IMR-90 (cell line): ENCODE data around the gene NFATC1. TPM values are rescaled to one million over a fixed set of nuclear protein-coding genes. Genes with fewer than 3 reads are reported as not detected.

Experiments used
- ATAC-seq: fragments of 200-7000 bp; cut with Tn5 transposase; 2 replicates; pipeline ENCODE4 v1.9.1; 2020; ENCODE audit warnings: low read depth, mild to moderate bottlenecking, moderate library complexity
- BruUV-seq: library from RNA; stranded (reverse); fragments of 400-500 nt; replicated peaks from 2 replicates; lab custom pipeline; 2021; lab: Mats Ljungman, UMichigan
- CTCF ChIA-PET: fragments of 300-600 bp; formaldehyde crosslinking; extraction: SDS; loops from one replicate; lab custom pipeline; 2021; ENCODE audit warnings: antibody characterized with exemption; lab: Yijun Ruan, JAX
- POLR2A ChIA-PET: fragments of 300-600 bp; sonication (Branson Sonifier 250); formaldehyde crosslinking; loops from one replicate; lab custom pipeline; 2022; ENCODE audit warnings: antibody characterized with exemption; ENCODE audit not compliant: unreplicated experiment; lab: Charles Lee
- DNase-seq: peaks from one replicate; pipeline ENCODE4 v3.0.0; 2013
- H2AFZ ChIP-seq: replicated peaks from 2 replicates; pipeline ENCODE3; 2013; ENCODE audit warnings: low read length, mild to moderate bottlenecking; ENCODE audit not compliant: poor library complexity
- H2AK5ac ChIP-seq: 2 replicates; pipeline ENCODE4 v1.6.1; 2013; ENCODE audit warnings: low read depth, low read length, inconsistent platforms
- H2AK9ac ChIP-seq: replicated peaks from 2 replicates; pipeline ENCODE3; 2013; ENCODE audit warnings: mild to moderate bottlenecking, low read depth, low read length, moderate library complexity; ENCODE audit not compliant: poor library complexity
- H2BK120ac ChIP-seq: 2 replicates; pipeline ENCODE4 v1.6.1; 2013; ENCODE audit warnings: low read depth, low read length, inconsistent platforms
- H2BK15ac ChIP-seq: 3 replicates; pipeline ENCODE4 v1.6.1; 2013; ENCODE audit warnings: low read depth, low read length, inconsistent platforms
- H2BK20ac ChIP-seq: 2 replicates; pipeline ENCODE4 v1.6.1; 2013; ENCODE audit warnings: low read depth, mild to moderate bottlenecking, inconsistent platforms, low read length, moderate library complexity
- H2BK5ac ChIP-seq: 2 replicates; pipeline ENCODE4 v1.6.1; 2013; ENCODE audit warnings: mild to moderate bottlenecking, low read depth, low read length, inconsistent platforms; ENCODE audit not compliant: poor library complexity, severe bottlenecking
- H3K14ac ChIP-seq: replicated peaks from 2 replicates; pipeline ENCODE4 v1.6.1; 2013; ENCODE audit warnings: low read depth, low read length, inconsistent platforms
- H3K18ac ChIP-seq: 2 replicates; pipeline ENCODE4 v1.6.1; 2013; ENCODE audit warnings: low read depth, low read length, control low read depth
- H3K23ac ChIP-seq: 2 replicates; pipeline ENCODE4 v1.6.1; 2013; ENCODE audit warnings: low read depth, low read length, inconsistent platforms
- H3K27ac ChIP-seq: 2 replicates; pipeline ENCODE4 v1.5.1; 2013; ENCODE audit warnings: mild to moderate bottlenecking, control low read depth, low read length; ENCODE audit not compliant: insufficient read depth
- H3K27me3 ChIP-seq: 2 replicates; pipeline ENCODE4 v1.6.1; 2013; ENCODE audit warnings: low read length; ENCODE audit not compliant: control insufficient read depth, insufficient read depth
- H3K36me3 ChIP-seq: 2 replicates; pipeline ENCODE4 v1.6.1; 2013; ENCODE audit warnings: low read length, mixed read lengths; ENCODE audit not compliant: control insufficient read depth, insufficient read depth
- H3K4ac ChIP-seq: 2 replicates; pipeline ENCODE4 v1.6.1; 2013; ENCODE audit warnings: low read depth, low read length, inconsistent platforms
- H3K4me1 ChIP-seq: 2 replicates; pipeline ENCODE4 v1.6.1; 2013; ENCODE audit warnings: low read length, mixed read lengths; ENCODE audit not compliant: control insufficient read depth, insufficient read depth
- H3K4me2 ChIP-seq: 2 replicates; pipeline ENCODE4 v1.6.1; 2013; ENCODE audit warnings: low read depth, mild to moderate bottlenecking, control low read depth, low read length, moderate library complexity
- H3K4me3 ChIP-seq: 2 replicates; pipeline ENCODE4 v1.5.1; 2013; ENCODE audit warnings: low read depth, mild to moderate bottlenecking, control low read depth, low read length, moderate library complexity; ENCODE audit not compliant: insufficient read depth
- H3K56ac ChIP-seq: 2 replicates; pipeline ENCODE4 v1.6.1; 2013; ENCODE audit warnings: low read length, inconsistent platforms; ENCODE audit not compliant: insufficient read depth; ENCODE audit errors: extremely low read depth
- H3K79me1 ChIP-seq, 2 experiments: 2 replicates each; pipeline ENCODE4 v1.6.1; 2013; ENCODE audit warnings: low read length in 2 of 2, inconsistent platforms in 1 of 2, low read depth in 1 of 2
- H3K9ac ChIP-seq: 2 replicates; pipeline ENCODE4 v1.6.1; 2013; ENCODE audit warnings: low read depth, low read length, control low read depth
- H3K9me1 ChIP-seq: 2 replicates; pipeline ENCODE4 v1.6.1; 2013; ENCODE audit warnings: low read length, inconsistent platforms; ENCODE audit not compliant: insufficient read depth
- H3K9me3 ChIP-seq: 2 replicates; pipeline ENCODE4 v1.6.1; 2013; ENCODE audit warnings: low read length; ENCODE audit not compliant: control insufficient read depth, insufficient read depth
- H4K20me1 ChIP-seq: 2 replicates; pipeline ENCODE4 v1.6.1; 2013; ENCODE audit warnings: low read length, inconsistent platforms; ENCODE audit not compliant: insufficient read depth
- H4K5ac ChIP-seq: 2 replicates; pipeline ENCODE4 v1.6.1; 2013; ENCODE audit warnings: mild to moderate bottlenecking, low read depth, low read length, control low read depth
- H4K8ac ChIP-seq, 2 experiments: 2 replicates each; pipeline ENCODE4 v1.6.1; 2013; ENCODE audit warnings: low read depth in 2 of 2, low read length in 2 of 2, control low read depth in 1 of 2, inconsistent platforms in 1 of 2
- H4K91ac ChIP-seq: 2 replicates; pipeline ENCODE4 v1.6.1; 2013; ENCODE audit warnings: low read depth, low read length, inconsistent platforms; ENCODE audit not compliant: insufficient read depth
- MAFK ChIP-seq: IDR thresholded peaks from 2 replicates; pipeline ENCODE4 v1.6.1; 2012; ENCODE audit warnings: low read depth, low read length, improper control_type of control experiment
- WGBS, 2 experiments: methylation state at CpG; one replicate each; pipeline versions ENCODE4 v1.1.5 to v1.1.7; 2013; ENCODE audit warnings: missing lambda C conversion rate in 2 of 2; ENCODE audit not compliant: insufficient read length in 1 of 2; ENCODE audit errors: extremely low coverage in 2 of 2; 5-methylcytosine and 5-hydroxymethylcytosine counted together
- dilution Hi-C: fragments of 300-500 bp; cut with HindIII; formaldehyde crosslinking; loops from one replicate; pipeline ENCODE4 v1.14.3; 2018; ENCODE audit warnings: low sequenced_read_pairs; ENCODE audit not compliant: unreplicated experiment
- in situ Hi-C: fragments of 300-500 bp; cut with MboI; formaldehyde crosslinking; loops from 3 replicates; pipeline ENCODE4 v1.14.3; 2019; ENCODE audit warnings: low sequenced_read_pairs, inconsistent platforms, mixed read lengths
- intact Hi-C: fragments of 100-400 bp; cut with micrococcal nuclease; formaldehyde crosslinking; loops from 2 replicates; pipeline ENCODE4 v1.10.0; 2022
- polyA plus RNA-seq, 3 experiments: library from polyadenylated mRNA; depleted of rRNA; stranded (reverse); fragments of >200 nt; gene quantifications; 2 replicates each; pipeline ENCODE4 v1.2.3, GENCODE V29; 2012; ENCODE audit warnings: low replicate concordance in 1 of 3
- total RNA-seq: library from RNA; depleted of rRNA; stranded (reverse); fragments of >200 nt; gene quantifications from 2 replicates; pipeline ENCODE4 v1.2.3, GENCODE V29; 2012
- TF ChIP-seq, protein P1 (sequence below): conservative IDR thresholded peaks from 2 replicates; pipeline ENCODE4 v1.5.1; 2012; ENCODE audit warnings: mild to moderate bottlenecking, low read depth, low read length, improper control_type of control experiment

Gene NFATC1
- total and polyA plus RNA-seq, 2 of the 4 experiments (the other 2 are of a cell fraction) = 0.36 to 1.8 TPM

- Histone ChIP-seq H4K8ac (no peak overlapping the region), H3K4me2 (no peak overlapping the region), H3K9me1 (no peaks in the 10 kb centered on the region), H3K36me3 (no peaks in the 10 kb centered on the region), H3K27me3 (peaks cover 32% of the 10 kb centered on the region), H3K18ac (no peak overlapping the region), H3K9ac (no peak overlapping the region), H4K91ac (no peak overlapping the region), H3K56ac (no peak overlapping the region), H2BK15ac (no peak overlapping the region), H2AK5ac (no peak overlapping the region), H2BK20ac (no peak overlapping the region), H2BK5ac (no peak overlapping the region), H3K79me1 (no peaks in the 10 kb centered on the region), H4K20me1 (no peaks in the 10 kb centered on the region), H2AK9ac (no peak overlapping the region), H3K4me3 (no peak overlapping the region), H3K9me3 (peaks cover under 1% of the 10 kb centered on the region; the same call in 1 of the 2 replicates), H3K14ac (no peak overlapping the region), H4K5ac (no peak overlapping the region), H3K4me1 (no peaks in the 10 kb centered on the region), H3K23ac (no peak overlapping the region), H3K4ac (no peak overlapping the region), H3K27ac (no peak overlapping the region), H2AFZ (no peak overlapping the region), H2BK120ac (no peak overlapping the region)
- ATAC-seq = no peak
- ChIA-PET POLR2A (no interaction called here), CTCF (no interaction called here)
- TF ChIP-seq, protein P1, sequence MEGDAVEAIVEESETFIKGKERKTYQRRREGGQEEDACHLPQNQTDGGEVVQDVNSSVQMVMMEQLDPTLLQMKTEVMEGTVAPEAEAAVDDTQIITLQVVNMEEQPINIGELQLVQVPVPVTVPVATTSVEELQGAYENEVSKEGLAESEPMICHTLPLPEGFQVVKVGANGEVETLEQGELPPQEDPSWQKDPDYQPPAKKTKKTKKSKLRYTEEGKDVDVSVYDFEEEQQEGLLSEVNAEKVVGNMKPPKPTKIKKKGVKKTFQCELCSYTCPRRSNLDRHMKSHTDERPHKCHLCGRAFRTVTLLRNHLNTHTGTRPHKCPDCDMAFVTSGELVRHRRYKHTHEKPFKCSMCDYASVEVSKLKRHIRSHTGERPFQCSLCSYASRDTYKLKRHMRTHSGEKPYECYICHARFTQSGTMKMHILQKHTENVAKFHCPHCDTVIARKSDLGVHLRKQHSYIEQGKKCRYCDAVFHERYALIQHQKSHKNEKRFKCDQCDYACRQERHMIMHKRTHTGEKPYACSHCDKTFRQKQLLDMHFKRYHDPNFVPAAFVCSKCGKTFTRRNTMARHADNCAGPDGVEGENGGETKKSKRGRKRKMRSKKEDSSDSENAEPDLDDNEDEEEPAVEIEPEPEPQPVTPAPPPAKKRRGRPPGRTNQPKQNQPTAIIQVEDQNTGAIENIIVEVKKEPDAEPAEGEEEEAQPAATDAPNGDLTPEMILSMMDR = no peak
- no peak for TF ChIP-seq MAFK
- intact Hi-C loops (no loop called here), in situ Hi-C loops (no loop called here), dilution Hi-C loops (no loop called here)
- 70% methylated on average over 6 of the region's 15 CpGs; no CpG with 5 or more reads in 1 of the 2 experiments for WGBS, 2 experiments
- DNase-seq = no peak
- no TSS peak for BruUV-seq
Measured at GRCh38 chr18:79542876-79543750, 147.4 kb downstream of the NFATC1 start.
